M059J (cell line): ENCODE measurements around the gene PRPSAP2. TPM values are rescaled to one million over a fixed set of nuclear protein-coding genes. Genes with fewer than 3 reads are reported as not detected.

Experiments used
- DNase-seq: peaks from one replicate; pipeline ENCODE4 v3.0.0-alpha.2; 2012; ENCODE audit warnings: low read depth
- total RNA-seq: library from RNA; depleted of rRNA; stranded (reverse); fragments of >200 nt; shearing (Covaris generic); gene quantifications from 2 replicates; pipeline ENCODE4 v1.2.3, GENCODE V29; 2014

The PRPSAP2 gene
- total RNA-seq, 1 experiment from 2014 or later = 50.3 TPM

GRCh38 chr17:18962494-18962815 lies 104.5 kb downstream of the PRPSAP2 start:
- DNase-seq = no peak

DNA sequence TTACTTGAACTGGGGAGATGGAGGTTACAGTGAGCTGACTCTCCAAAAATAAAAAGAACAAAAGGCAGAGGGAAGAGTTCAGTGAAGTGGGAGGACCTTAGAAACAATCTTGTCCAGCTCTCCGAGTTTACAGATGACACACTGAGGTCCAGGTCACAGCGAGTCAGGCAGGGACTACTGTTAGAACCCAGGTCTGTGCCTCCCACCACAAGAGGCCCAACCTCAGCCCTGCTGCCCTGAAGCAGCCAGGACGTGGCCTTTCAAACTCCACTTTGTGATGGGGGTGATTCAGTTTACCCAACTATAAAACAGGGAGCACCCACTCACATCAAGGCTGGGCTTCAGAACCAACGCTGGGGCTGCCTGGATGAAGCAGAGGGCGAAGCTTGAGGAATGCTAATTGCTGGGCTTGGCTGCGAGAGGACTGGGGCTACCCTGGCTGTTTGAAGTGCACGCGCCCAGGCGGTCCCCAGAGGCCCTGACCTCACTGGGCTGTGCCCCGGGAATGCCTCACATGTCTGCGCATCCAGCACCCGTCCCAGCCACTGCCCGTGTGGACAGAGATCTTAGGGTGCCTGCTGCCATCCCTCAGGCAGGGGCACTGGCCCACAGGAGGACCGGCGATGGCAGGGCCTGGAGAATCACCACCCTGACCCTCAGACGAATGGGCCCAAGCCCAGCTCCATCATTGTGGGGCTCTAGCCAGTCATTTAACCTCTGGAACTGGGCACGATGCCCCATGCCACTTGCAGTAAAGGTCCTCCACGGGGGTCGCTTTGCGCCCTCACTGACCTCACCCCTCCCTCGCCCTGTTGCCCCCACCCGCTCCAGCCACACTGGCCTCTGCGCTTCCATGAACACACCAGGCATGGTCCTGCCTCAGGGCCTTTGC lies 105.4 kb downstream of the PRPSAP2 start:
- peak; percentile 56 for DNase-seq

GRCh38 chr17:18964018-18964351 lies 106.1 kb downstream of the PRPSAP2 start:
- DNase-seq = no peak

GRCh38 chr17:18964550-18964949 lies 106.6 kb downstream of the PRPSAP2 start:
- DNase-seq = no peak

DNA sequence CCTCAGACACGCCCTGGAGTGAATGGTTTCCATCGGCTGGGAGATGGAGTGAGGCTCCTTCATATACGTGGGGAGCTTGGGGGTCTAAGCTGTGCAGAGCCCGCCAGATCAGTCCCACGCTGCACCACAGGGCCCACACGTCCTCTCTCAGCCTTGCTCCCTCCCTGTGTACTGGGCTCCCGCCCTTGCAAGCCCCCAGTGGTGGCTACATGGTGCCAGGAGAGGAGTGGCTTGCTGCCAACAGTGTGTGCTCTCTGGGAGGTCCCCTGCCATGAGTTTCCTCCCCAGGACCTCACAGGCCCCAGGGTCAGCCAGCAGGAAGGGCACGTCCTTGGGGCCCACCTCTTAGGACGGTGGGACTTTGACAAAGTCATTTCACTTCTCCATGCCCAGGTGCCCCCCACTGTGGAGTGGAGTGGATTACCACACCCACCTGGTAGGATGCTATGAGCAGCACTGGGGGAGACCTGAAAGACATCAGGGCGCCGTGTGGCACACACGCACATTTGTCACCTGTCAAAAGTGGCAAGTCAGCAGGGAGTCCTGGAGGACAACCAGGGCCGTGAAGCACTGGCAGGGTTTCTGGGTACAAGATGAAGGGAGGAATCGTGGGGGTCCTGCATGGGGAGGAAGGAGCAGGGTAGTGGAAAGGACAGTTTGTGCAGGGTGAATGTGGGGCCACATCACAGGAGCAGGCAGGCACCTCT lies 107.8 kb downstream of the PRPSAP2 start:
- DNase-seq = no peak

DNA sequence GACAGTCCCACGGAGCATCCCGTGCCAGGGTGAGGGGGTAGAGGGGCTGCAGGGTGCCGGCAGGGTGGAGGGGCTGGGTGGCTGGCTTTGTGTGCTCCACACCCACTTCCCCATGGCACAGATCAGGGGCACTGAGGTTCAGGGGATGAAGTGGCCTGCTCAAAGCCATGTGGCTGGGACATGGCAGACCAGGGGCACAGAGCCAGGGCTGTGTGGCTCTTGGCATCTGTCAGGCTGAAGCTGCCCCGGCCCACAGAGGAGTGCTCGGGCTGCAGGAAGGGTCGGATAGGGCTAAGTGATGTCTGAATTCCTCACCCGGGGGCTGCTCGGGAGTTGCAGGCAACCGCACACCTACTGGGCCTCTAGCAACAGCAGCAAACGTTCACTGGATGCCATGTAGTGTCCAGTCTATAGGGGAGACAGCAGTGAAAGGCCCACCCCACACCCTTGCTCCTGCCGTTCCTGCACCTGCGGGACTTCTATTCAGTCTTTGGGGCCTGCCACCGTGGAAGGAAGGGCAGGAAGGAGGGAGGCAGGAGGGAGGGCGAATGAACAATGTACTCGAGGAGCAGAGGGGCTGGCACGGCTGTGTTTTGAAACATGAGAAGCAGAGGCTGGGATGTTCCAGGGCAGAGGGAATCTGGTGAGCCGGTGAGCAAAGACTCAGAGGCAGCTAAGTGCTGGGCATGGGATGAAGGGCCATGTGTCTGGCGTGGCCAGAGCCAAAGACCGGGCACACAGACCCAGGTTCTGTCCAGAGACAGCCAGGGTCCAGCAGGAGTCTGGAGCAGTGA lies 109.1 kb downstream of the PRPSAP2 start:
- DNase-seq = peak; percentile 41

DNA sequence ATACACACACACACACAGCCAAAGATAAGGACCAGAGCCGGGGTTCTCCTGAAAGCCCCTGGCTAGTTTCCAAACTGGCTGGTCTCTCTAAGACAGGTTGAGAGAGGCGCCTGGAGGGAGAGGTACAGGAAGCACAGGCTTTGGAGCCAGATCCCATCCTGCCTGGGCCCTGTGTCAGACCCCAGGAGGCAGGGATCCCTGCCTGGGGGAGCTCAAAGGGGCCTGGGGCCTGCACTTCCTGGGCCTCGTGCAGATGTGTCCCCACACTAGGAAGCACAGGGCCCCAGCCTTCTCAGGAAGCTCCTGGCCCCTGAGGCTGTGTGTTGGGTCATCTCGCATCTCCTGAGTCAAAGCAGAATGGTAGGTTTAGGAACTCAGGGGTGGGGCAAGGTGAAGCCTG lies 110.0 kb downstream of the PRPSAP2 start:
- peak; percentile 61 for DNase-seq

DNA sequence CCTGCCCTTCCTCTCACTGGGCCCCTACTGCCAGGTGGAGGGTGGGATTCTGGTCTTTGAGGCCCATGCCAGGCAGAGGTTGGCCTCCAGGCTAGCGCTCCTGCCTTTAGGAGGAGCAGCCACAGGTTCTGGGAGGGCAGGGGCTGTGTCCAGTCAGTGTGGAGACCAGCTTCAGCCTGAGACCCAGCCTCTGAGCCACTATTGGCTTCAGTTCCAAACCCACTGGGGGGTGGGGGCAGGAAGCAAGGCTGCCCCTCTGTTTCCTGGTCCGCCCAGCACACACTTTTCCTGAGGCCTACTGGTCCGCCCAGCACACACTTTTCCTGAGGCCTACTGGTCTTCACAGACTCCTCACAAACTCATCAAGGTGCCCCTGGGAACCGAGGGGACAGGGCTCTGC lies 110.4 kb downstream of the PRPSAP2 start:
- DNase-seq = no peak

- peak; percentile 55 for DNase-seq
These were observed 111.3 kb downstream of the PRPSAP2 start for GRCh38 chr17:18968945-18969887.

DNA sequence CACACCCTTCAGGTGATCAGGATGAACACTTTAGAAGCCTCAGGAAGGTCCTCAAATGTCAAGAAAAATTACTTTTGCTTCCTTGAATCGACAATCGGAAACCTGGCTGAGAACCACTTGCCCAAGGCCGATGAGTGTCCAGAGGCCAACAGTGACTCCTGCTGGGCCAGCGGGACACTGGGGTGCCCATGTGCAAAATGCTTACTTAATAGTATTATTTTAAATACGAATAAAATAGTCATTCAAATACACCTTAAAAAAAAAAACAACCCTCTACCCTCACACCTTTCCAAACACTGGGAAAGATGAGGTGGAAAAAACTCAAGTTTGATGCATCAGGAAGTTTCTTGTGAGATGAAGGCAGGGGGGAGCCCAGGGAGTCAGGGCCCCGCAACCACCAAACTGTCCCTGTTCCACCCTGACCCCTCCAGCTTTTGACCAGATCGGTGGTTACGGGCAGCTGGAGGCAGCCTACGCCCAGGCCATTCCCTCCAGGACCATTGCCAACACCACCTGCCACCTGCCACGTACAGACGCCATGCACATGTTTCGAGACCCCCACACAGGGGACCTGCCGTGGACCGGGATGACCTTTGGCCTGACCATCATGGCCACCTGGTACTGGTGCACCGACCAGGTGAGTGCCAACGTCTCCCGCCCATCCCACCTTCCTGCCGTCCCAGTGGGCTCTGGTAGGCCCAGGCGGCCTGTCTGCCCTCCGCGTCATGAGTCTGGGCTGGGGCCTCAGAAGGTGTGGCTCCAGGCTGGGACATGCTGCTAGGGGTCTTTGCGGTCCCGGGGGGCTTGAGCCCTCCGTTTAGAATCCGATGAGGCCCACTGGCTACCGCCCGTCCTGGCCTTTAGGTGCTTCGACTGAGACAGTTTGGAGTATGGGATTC lies 112.9 kb downstream of the PRPSAP2 start:
- no peak for DNase-seq

- no peak for DNase-seq
These were observed 113.9 kb downstream of the PRPSAP2 start for GRCh38 chr17:18971801-18972200.

DNA sequence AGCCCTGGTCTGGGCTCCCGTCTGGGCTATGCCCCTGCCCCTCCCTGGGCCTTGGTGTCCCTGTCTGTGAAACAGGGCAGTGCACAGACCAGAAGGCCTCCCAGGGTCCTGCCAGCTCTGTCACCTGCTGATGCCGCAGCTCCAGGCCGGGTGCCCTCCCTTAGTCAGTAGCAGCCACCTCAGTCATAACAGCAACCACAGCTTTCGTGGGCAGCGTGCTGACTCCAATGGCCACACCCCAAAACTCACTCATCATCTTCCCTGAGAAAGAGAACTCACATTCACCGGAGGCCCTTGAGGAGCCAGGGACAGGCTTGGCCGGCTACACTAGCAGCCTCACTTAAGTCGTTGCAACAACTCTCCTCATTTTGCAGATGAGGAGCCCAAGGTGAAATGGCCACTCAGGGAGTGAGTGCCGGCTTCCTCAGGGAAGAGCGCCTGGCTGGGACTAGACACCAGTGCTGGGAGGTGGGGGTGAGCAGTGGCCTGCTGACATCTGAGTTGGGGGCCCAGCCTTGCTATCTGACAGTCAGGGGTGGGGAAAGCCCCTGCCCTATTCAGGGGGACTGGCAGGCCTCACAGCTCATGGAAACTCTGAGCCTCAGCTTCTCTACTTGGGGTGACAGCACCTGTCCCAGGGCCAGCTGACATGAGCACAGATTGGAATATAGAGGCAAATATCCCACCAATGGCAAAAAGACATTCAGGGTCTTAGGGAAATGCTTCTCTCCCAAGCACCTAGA lies 116.6 kb downstream of the PRPSAP2 start:
- peak; percentile 56 for DNase-seq

DNA sequence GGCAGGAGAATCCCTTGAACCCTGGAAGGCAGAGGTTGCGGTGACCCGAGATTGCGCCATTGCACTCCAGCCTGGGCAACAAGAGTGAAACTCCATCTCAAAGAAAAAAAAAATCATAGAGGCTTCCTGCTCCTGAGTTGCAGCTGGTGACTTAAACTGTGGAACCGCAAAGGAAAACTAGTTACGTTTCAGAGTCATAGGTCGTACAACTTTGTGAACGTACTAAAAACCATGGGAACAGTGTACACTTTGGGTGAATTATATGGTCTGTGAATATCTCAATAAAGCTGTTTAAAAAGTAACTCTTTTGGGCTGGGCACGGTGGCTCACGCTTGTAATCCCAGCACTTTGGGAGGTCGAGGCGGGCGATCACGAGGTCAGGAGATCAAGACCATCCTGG lies 117.7 kb downstream of the PRPSAP2 start:
- no peak for DNase-seq

- no peak for DNase-seq
These were observed 118.3 kb downstream of the PRPSAP2 start for GRCh38 chr17:18976201-18976600.

DNA sequence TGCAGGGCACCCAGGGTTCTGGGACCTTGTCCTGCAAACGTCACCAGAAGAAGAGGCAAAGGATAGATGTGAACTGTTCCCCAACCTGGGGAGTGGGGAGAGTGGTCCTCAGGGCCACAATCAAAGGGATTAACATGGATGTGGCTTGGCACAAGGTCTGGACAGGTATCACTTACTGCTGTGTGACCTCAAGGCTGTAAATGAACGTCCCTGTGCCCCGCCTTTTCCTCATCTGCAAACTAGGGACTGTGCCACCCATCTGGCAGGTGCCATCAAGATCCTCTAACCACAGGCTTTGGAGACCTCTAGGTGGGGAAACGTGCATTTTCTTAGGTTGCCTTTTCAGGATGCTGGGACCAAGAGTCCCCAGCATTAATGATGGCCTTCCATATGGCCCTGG lies 119.1 kb downstream of the PRPSAP2 start:
- DNase-seq = no peak

DNA sequence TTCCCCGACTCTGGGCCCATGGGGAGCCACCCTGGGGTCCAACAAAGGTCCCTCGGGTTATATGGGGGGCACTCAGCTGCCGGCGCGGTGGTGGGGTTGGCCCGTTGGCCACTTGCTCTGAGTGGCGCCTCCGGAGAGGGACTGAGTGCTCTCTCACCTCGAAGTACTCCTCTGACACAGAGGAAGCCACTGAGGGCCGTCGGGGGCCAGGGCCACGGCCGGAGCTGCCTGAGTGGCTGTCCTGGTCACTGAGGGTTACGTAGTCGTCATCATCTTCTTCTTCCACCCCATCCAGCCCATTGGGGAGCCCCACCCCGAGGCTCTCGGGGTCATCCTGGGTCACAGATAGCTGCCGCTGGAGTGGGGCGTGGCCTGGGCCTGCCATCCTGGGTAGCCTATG lies 119.7 kb downstream of the PRPSAP2 start:
- DNase-seq = no peak

DNA sequence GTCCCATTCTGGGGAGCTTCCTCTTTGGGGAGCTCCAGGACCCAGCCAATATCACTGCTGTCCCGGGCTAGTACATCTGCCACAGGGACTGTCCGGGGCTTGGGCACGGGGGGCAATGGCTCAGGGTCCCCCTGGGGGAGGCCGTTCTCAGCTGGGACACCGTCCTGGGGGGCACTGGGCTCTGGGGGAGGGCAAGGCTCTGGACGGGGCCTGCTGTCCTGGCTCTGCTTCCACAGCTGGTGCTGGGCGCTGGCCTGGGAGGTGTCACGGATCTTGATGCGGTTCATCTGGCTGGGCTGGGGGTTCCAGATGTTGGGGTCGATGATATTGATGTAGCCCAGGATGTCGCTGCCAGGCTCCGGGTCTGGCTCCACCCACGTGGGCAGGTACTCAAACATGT lies 120.1 kb downstream of the PRPSAP2 start:
- no peak for DNase-seq

- DNase-seq = no peak
These were observed 120.7 kb downstream of the PRPSAP2 start for GRCh38 chr17:18978655-18979054.
